ENCODE measurements around the gene EPB41L3.
"Not testable (repeated sequence)": the region's sequence is repeated elsewhere in the genome, so short reads cannot be mapped to it uniquely, and the experiment has no call there.

Gene EPB41L3

GRCh38 chr18:5496305-5496704 is 47.5 kb downstream of the EPB41L3 start:
- DNase-seq (ENCODE audit: low spot score), result no peak

DNA sequence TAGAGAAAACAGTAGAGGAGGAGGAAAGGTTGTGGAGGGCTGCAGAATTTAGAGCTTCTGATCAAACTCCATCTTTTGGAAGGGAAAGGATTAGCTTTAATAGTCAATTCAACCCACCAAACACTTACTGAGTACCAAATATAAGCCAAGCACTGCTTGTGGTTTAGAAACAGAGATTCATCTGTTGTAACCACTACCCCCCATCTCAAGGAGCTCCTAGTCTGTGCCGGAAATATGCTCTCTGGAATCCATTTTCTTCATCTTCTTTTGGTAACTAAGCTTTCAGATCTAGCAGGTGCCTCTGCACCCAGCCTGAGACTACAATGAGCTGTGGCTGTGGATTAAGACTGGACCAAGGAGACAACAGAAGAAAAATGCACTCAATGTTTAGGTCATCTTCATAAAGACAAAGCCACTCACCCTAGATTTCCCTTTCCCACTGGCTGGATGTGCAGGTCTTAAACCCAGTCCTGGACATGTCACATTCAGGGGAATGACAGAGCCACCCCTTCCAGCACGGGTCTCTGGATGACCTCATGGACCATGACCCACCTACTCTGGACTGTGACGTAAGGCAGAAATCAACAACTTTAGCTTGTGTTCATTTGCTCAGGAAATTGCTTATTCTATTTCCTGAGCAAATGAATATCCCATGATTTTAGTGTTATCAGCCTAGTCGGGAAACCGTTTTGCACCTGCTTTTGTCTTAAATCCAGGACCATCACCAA is 52.9 kb downstream of the EPB41L3 start:
- DNase-seq (ENCODE audit: low spot score), result no peak

GRCh38 chr18:5488844-5489243 is 55.0 kb downstream of the EPB41L3 start:
- DNase-seq (ENCODE audit: low spot score), result no peak

DNA sequence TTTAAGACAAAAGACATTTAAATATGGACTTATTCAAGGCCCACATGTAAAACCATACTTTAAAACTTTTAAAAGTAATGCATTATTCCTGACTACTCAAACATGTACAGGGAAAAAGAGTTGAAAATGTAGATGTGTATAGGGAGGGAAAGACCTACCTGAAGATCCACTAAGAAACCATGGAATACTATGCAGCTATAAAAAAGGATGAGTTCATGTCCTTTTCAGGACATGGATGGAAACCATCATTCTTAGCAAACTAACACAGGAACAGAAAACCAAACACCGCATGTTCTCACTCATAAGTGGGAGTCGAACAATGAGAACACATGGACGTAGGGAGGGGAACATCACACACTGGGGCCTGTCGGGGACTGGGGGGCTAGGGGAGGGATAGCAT is 55.8 kb downstream of the EPB41L3 start:
- DNase-seq (ENCODE audit: low spot score), result not testable (repeated sequence)

DNA sequence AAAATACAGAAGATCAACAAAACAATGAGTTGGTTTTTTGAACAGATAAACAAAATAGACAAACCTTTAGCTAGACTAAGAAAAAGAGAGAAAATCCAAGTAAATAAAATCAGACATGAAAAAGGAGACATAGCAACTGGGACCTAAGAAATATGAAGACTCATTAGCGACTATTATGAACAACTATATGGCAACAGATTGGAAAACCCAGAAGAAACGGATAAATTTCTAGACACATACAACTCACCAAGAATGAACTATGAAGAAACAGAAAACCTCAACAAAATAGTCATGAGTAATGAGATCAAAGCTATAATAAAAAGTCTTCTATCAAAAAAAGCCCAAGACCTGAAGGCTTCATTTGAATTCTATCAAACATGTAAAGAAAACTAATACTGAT is 59.3 kb downstream of the EPB41L3 start:
- no peak for DNase-seq (ENCODE audit: low spot score)

DNA sequence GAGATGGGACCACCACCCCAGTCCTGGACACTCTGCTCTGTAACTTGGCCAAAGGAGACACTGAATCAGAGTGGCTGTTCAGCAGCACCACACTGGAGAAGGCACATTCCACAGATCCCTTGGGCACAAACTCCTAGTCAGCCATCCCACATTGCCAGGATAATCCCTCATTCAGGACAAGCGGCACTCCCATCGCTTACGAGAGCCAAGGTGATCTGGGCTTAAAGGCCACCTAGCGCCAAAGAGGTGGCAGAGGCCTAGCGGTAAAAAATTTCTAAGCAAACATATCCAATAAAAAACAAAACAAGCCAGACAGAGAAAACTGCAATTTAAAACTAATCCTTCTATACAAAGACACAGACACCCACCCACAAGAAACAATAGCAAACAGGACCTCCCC is 62.2 kb downstream of the EPB41L3 start:
- no peak for DNase-seq (ENCODE audit: low spot score)

GRCh38 chr18:5478261-5478660 is 65.5 kb downstream of the EPB41L3 start:
- no peak for DNase-seq (ENCODE audit: low spot score)

GRCh38 chr18:5476961-5477800 is 66.6 kb downstream of the EPB41L3 start:
- DNase-seq (ENCODE audit: low spot score), result no peak

DNA sequence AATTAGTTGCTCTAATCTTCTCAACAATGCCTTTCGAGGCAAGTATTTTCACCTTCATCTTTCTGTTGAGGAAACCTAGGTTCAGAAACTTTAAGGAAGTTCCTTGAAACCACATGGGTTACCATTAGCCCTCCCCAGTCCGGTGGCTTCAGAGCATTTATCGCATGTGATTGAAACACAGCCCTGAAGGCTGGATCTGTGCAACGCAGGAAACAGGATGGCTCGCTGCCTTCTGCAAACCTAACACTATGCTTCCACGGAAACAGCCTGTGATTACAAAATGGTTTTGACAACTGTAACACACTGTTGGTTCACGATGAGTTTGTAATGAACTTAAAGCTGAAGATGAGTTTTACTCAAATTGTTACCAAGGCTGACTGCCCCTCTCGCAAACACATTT is 68.5 kb downstream of the EPB41L3 start:
- no peak for DNase-seq (ENCODE audit: low spot score)

- no peak for DNase-seq (ENCODE audit: low spot score)
Measured at GRCh38 chr18:5469340-5469739, 74.5 kb downstream of the EPB41L3 start.

DNA sequence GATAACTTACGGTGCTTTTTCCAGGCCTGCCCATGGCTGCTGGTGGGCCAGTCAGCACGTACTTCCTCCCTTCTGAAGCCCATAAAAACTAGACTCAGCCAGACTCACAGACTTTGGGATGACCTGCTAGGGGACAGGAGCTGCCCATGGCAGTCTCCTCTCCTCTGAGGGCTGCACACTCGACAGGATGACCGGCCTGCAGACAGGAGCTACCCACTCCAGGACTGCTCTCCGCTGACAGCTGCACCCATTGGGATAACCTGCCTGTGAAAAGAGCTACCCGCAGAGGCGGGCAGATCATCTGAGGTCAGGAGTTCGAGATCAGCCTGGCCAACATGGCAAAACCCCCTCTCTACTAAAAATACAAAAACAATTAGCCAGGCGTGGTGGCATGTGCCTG is 75.4 kb downstream of the EPB41L3 start:
- DNase-seq (ENCODE audit: low spot score), result no peak

DNA sequence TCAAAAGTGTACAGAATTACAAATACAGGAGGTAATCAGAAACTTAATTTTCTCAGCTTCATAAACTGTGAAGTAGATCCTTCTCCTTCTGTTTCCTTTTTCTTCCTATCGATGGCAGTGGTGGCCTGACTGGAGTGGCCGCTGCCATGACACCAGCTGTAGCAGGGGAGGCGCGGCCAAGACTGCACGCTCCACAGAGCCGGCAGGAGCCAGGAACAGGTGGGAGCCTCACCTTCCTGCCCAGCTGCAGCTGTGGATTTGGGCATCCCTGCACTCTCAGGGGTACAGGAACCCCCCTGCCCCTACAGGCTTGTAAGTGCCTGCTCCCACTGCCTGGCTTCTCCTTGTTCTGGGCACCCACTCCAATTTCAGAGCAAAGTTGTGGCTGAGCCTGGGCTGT is 76.1 kb downstream of the EPB41L3 start:
- DNase-seq (ENCODE audit: low spot score), result no peak

DNA sequence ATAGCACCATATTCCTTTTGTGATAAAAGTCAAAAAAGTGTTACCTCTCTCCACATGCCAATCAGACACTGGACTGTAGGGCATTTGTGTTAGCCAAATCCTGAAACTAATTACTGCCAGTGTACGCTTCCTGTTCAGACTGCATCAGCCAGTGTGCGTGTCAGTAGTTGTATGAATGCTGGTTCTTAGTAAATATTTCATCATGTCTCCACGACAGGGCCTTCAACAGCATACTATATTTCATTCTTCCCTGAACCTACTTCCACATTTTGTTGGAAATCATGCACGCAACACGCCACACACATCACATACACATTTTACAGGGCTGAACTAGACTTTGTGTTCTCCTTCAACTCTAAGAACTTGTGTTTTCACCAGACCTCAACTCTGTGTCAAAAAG is 77.5 kb downstream of the EPB41L3 start:
- no peak for DNase-seq (ENCODE audit: low spot score)

DNA sequence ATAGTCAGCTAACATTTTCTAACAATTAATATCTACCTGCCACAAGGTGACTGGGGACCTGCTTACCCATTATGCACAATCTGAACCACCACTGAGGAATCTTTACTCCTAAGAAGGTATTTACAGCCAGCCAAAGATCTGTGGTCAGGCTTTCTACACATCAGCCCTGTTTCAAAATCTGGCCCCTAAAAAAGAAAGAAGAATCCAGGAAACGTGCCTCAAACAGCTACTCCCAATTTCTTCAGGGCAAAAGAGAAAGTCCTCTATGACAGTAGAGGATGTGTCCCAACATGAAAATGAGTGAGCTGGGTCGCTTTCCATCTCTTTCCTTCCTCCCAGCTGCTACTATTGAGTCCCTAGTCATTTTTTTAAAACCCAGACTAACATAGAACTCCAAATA is 79.5 kb downstream of the EPB41L3 start:
- no peak for DNase-seq (ENCODE audit: low spot score)

DNA sequence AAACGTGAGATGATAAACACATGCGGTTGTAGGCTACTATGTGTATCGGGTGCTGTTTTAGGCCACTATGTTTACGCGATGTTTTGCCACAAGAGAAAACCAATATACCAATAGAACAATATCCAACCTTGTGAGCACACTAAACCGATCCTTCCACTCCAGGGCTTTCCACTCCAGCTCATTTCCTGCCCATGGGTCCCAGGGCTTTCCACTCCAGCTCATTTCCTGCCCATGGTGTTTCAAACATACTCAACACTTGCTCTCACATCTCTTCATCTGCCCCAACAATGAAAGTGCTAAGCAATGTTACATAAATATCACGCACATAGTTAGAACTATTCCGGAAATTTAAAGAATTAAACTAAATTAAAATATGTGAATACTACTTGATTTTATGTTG is 80.0 kb downstream of the EPB41L3 start:
- no peak for DNase-seq (ENCODE audit: low spot score)

DNA sequence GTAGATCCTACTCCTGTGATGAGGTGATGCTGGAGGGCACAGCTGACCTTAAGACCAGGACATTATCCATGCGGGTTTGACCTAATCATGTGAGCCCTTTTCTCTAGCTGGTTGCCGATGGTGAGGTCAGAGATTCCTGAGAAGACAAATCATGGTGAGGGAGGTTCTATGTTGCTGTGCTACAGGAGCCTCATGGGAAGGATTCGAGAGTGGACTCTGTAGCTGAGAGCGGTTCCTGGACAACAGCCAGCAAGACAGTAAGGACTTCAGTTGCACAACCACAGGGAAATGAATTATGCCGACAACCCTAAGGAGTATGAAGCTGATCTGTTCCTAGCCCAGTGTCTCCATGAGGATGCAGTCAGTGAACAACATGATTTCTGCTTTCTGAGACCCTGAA is 80.4 kb downstream of the EPB41L3 start:
- no peak for DNase-seq (ENCODE audit: low spot score)

- no peak for DNase-seq (ENCODE audit: low spot score)
Measured at GRCh38 chr18:5462227-5462626, 81.6 kb downstream of the EPB41L3 start.

DNA sequence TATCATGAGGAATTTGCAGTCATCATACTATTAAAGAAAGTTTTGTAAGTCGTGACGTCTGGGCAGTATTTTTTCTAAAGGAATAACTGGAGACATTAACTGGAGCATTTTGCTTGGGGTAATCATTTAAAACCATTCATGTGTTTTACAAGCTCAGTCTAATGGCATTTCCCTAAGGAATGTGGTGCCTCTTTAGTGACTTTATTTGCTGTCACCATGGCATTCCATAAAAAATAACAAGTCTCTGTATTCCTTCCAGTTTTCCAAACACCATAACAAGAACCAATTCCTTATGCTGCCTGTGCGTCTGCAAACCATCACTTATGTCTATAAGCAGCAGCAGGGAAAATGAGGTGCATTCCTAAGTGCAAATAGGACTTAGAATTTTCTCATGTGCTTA is 82.8 kb downstream of the EPB41L3 start:
- DNase-seq (ENCODE audit: low spot score), result no peak

DNA sequence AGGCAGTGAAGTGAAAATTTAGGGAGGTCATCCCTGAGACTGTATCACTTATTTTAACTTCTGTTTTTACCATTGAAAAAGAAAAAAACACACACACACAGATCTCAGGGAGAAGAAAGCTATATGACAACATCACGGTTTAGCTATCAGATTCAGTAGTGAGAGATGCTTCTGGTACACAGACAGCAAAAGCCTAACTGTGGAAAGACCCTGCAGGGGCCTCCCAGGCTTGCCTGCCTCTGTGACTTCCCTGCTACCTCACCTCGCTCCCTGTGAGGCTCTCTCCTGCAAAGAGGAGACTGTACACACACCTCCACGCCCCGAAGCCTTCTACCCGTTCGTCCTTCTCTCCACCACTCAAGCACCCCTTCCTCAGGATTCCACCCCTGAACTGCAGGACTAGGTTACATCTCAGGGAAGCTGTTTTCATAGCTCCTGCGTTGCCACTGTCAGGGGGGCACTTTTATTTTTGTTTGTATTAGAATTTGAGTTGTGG is 86.3 kb downstream of the EPB41L3 start:
- DNase-seq (ENCODE audit: low spot score), result no peak

DNA sequence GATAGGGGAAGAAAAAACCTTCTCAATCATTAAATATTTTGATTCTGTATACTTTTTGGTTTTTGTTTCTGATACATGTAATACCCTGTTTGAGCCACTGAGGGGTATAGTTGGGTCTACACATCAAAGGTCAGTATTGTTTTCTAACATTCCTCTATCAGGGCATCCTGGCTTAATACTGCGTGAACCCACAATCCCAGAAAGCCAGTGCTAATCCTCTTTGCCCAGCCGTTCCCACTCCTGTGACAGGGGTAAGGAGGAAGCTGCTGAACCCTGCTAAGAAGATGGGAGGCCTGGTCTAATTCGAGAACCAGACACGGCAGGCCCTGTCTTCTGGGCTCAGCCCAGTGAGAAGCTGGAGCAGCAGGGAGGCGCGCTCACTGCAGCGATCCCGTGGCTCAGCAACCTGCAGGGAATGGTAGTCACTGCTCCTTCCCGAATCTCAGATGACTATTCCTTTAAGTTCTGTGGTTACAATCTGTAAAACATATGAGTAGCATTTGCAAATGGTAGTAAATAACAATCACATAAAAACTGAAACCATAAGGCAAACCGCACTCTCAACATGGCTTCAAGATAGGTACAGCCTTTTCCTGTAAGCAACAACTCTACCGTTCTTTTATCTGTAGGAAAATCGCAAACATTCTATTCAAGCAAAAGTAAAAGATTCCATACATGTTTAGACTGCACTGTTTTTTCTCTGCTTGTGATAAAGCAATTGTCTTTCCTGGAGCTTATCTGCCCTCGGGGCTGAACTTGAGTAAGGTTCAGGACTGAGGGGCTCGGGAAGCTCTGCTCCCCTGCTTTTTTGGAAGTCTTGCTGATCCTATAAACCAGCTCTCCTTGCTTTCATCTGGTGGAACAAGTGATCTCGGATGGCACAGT is 87.0 kb downstream of the EPB41L3 start:
- no peak for DNase-seq (ENCODE audit: low spot score)

GRCh38 chr18:5455674-5456073 is 88.1 kb downstream of the EPB41L3 start:
- no peak for DNase-seq (ENCODE audit: low spot score)

DNA sequence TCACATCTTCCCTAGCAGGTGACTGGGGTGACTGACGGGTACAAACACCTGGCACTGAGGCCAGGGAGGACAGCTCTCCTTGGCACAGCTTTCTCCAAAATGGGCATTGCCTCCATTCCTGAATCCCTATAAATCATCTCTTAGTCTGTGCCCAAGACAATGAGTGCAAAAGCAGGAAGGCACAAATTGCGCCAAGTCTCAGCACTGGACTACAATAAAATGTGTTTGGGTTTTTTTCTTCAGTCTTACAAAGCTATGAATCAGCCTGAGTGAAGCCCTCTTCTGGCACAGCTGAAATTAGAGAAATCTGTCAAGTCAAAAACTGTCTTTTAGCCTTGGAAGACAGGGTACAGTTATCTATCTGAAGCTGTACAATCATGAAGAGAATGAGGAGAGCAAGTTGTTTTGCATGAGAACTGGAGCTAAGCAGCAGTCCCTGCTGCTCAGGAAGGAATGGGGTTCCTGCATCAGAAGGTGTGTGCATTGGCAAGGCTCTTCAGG is 90.8 kb downstream of the EPB41L3 start:
- DNase-seq (ENCODE audit: low spot score), result no peak
